ENCODE data around the gene POC5.

- TF ChIP-seq EZH2 (IDR thresholded peaks at IDR 0.05; ENCODE audit: borderline replicate concordance) (no peak), CTCF (IDR thresholded peaks at IDR 0.05; ENCODE audit: poor library complexity) (no peak)
Measured at GRCh38 chr5:75723378-75723777, 6.1 kb upstream of the POC5 start.

Measured in hepatocyte (in vitro differentiated cells).